Upper lobe of left lung (tissue), 4 donors: Measurements from ENCODE around the gene TMEM182.

Source experiments
- CTCF ChIP-seq, 6 experiments: fragments of 450-650 bp in 4 of 6; fragments of 200-600 bp in 2 of 6; sonication (generic) in 2 of 6; IDR thresholded peaks; one replicate each; pipeline ENCODE4 v1.5.1; 2016 to 2019; ENCODE audit warnings: antibody characterized with exemption in 6 of 6
- EP300 ChIP-seq, 4 donors: sonication (generic); formaldehyde crosslinking; IDR thresholded peaks; one replicate each; pipeline ENCODE4 v1.5.1; 2017; ENCODE audit warnings: antibody characterized with exemption in 4 of 4, control low read depth in 2 of 4

- TF ChIP-seq CTCF (IDR thresholded peaks at IDR 0.05), result no peak
- no peak for TF ChIP-seq EP300 (IDR thresholded peaks at IDR 0.05)
Measured at GRCh38 chr2:102850888-102851287, 89.1 kb downstream of the TMEM182 start.
